Pulmonary artery endothelial cell (primary cell): ENCODE measurements around the gene UNC93B1. TPM values are rescaled to one million over a fixed set of nuclear protein-coding genes. Genes with fewer than 3 reads are reported as not detected.
"Not testable (repeated sequence)": the region's sequence is repeated elsewhere in the genome, so short reads cannot be mapped to it uniquely, and the experiment has no call there.

Source experiments
- DNase-seq: peaks from one replicate; pipeline ENCODE4 v3.0.0-alpha.2; 2011; ENCODE audit warnings: low read depth, low spot score
- total RNA-seq: library from RNA; depleted of rRNA; stranded (reverse); fragments of >200 nt; gene quantifications from 2 replicates; pipeline ENCODE4 v1.2.3, GENCODE V29; 2014

Gene UNC93B1
- total RNA-seq, 1 donor from 2014 or later = 16.0 TPM

DNA sequence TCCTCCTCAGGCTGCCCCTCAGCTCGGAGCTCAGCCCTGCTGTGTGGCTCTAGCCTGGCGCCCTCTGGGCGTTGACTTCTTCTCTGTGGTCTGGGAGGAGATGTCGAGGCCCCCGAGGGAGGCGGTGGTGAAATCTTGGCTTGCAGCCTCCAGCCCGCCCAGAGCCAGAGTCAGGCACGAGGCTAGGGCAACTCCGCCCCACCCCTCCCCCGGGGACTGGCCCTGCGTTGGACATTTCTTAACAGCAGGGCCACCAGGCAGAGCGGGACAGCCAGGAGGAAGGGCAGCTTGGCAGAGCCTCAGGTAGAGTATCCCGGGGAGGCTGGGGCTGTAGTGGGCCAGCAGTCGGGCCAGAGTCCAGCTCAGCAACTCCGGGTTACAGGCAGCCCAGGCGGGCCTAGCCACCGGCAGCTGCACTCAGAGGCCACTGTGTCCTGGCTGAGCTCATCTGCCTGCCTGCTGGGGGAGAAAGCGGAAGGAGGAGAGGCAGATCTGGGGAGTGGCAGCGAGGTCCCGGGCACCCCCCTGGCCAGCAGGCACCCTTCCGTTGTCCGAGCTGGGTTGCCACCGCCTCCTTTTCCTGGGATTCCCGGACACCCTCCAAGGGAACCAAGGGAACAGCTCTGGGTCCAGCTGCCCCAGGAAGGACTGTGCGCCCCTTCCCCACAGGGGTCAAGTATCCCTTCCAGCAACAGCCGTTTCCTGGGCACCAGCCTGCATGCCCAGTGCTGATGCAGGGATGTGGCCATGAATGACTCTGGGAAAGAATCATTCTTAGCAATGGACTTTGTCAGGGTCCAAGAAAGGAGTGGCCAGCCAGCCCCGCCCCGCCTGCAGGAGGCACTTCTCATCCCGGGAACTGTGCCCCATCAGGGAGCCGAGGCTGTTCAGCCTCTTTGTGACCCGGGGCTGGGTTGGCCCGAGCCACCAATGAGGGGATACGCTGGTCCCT is 6.5 kb upstream of the UNC93B1 start, which contains the start of gene ALDH3B1:
Gene ALDH3B1 (plus strand): TSS at position 238 of the 952 bp plus-strand sequence. CDS start 4,971 bp downstream, outside the sequence.
- DNase-seq = no peak

- DNase-seq = no peak
These were observed 5.6 kb upstream of the UNC93B1 start for GRCh38 chr11:68009391-68010089.

DNA sequence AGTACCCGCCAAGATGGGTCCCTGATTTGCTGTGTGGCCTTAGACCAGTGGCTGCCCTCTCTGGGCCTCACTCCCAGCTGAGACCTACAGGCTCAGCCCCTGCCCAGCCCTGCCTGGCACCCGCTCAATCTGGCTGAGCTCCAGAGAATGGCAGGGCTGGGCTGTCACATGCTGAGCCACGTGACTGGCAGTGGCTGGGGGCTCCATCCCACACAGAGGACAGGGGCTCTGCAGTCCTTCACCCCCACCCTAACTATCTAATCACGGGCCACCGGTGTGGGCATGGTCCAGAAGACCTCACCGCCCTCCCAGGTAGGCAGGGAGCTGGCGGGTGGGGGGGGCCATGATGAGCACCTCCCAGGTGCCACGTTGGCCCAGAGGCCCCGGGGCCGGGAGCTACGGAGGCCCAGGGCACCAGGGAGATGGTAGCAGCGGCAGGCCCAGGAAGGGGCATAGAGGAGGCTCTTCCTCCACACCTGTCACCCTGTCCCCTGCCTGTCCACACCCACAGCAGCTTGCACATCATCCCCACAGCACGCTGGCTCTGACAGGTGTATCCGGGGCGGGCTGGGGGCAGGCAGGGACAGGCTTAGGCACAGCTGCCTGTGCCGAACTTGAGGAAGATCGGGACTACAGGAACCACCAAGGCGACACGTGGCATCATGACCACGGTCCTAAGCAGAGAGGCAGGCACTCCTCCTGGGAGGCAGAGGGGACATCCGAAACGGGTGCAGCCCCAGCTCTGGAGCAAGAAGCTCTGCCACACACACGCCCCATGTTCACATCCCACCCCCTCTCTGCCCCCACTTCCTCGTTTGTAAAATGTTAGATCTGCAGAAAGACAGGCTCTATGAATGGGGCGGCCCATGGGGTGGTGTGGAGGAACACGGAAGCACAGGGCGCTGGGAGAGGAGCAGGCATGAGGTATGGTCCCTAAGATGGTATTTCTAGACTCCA is 4.8 kb upstream of the UNC93B1 start:
- no peak for DNase-seq

- no peak for DNase-seq
These were observed 3.8 kb upstream of the UNC93B1 start for GRCh38 chr11:68007498-68008380.

GRCh38 chr11:68006606-68007166 is 2.8 kb upstream of the UNC93B1 start:
- no peak for DNase-seq

DNA sequence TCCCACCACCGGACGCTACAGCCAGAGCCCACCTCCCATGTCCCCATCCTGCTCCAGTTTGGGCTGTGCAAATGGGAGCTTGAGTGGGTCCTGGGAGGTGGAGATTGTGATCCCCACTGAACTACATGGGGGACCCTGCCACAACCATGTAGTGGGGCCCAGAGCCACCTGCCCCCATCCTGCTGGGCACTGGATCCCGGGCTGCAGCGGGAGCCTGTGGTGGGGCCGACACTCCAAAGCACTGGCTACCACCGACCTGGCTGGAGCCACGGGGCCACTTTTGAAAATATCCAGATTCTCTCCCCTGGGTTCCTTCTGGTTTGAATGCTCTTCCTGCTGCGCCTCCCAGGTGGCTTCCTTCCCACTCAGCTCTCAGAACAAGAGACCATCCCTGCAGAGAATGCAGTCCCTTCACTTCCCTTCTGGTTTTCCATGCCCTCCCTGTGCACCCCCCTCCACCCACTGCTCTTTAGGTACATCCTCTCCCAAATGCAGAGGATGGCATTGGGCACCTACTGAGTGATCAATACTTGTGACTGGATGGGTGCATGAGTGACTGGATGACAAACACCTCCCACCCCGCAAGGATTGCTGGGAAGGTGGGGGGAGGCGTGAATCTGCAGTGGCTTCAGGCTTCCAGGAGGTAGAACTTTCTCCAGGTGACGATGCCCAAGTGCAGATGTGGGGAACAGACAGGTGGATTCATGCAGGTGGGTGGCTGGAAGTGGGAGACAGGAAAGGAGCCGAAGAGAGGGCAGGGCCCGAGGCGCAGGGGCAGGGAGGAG is 846 bp upstream of the UNC93B1 start:
- no peak for DNase-seq

DNA sequence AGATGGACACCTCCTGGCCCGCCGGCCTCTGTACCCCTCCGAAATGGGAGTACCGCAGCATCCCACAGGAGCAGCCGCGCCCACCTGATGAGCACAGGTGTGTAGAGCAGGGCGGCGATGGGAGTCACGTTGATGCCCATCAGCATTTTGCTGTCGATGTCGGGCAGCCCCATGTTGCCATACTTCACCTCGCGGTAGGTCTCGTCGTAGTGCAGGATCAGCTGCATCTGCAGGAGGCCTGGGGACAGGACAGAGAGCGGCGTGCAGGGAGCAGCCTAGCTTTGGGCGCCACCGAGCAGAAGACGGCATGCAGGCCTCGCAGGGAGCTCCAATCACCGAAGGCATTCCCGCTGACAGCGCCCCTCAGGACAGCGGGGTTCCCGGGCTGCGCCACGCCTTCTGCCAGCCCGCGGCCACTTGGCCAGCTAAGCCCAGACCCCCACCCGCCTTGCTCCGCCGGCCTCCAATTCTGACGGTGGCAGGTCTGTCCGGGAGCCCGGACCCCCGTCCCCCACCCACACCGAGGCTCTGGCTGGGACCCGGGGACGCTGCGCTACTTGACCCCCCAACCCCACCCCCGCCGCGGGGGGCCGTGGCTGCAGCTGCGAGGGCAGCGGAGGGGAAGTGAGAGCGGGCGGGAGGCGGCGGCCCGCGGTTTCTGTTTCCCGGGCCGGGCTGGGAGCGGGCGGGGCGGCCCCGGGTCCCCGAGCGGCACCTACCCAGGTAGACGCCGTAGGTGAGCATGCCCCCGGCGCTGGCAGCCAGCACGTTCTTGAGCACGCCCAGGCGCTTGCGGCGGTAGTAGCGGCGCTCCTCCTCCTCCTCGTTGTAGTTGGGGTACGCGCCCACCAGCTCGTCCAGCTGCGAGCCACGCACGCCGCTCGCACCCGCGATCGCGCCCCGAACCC is 705 bp downstream of the UNC93B1 start:
- DNase-seq = no peak

DNA sequence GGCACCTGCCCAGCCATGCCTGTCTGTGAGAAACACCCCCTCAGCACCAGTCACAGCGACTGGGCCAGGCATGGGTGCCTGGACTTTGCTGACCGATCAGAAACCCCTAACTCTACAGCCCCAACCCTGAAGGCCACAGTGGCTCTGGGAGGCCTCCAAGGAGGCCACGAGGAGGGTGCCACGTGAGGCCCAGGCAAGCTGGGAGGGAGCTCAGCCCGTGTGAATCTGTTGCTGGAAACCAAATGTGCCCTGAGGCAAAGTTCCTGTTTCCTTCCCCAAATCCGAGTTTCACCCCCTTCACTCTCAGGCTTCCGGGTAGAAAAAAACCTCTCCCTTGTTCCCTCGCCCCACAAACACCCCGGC is 1.3 kb downstream of the UNC93B1 start:
- no peak for DNase-seq

- no peak for DNase-seq
These were observed 4.2 kb downstream of the UNC93B1 start for GRCh38 chr11:67999704-68000103.

DNA sequence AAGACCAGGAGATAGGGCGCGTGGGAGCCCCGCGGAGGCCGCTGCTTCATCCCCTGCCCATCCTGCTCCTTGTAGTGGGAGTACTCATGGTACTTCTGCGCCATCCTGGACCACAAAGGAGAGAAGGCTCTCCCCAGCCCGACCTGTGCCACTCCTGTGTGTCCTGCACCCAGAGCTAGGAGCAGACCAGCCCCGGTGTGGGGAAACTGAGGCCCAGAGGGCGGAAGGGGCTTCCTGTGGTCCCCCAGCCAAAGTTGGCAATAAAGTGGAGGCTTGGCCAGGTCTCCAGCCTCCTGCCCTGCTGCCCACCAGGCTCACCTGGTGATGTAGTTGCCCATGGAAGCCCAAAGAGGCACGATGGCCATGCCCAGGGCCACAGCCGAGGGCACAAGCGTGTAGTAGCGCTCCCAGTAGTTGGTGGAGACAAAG is 4.7 kb downstream of the UNC93B1 start:
- DNase-seq = no peak

DNA sequence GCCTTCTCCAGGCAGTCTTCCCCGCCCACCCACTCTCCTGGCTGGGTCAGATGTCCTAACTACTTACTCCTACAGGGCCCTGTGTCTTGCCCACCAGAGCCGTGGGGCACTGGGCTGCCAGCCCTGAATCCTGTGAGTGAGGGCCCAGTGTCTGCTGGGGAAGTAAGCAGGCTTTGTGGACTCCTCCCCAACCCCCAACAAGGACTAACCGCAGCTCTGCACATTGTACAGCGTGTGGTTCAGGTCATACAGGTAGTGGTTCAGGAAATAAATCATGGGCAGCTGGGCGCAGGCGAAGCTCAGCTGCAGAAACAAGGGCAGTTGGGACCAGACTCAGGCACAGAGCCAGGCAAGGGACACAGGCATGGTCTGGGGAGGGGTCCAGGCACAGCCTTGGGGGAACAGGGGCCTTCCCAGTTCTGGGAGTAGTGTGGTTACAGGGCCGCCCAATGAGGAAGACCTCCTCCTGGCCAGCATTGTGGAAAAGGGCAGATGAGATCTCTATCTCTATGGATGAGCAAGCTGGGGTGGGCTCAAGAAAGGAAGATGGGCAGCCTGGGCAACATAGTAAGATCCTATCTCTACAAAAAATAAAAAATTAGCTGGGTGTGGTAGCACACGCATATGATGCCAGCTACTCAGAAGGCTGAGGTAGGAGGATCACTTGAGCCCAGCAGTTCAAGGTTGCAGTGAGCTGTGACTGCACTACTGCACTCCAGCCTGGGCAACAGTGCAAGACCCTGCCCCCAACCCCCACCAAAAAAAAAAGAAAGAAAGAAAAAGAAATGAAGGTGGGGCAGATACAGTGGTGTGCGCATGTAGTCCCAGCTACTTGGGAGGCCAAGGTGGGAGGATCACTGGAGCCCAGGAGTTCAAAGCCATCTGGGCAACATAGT is 5.5 kb downstream of the UNC93B1 start:
- DNase-seq = no peak

GRCh38 chr11:67997475-67997921 is 6.4 kb downstream of the UNC93B1 start:
- DNase-seq = no peak

- DNase-seq = no peak
These were observed 7.0 kb downstream of the UNC93B1 start for GRCh38 chr11:67996622-67997474.

DNA sequence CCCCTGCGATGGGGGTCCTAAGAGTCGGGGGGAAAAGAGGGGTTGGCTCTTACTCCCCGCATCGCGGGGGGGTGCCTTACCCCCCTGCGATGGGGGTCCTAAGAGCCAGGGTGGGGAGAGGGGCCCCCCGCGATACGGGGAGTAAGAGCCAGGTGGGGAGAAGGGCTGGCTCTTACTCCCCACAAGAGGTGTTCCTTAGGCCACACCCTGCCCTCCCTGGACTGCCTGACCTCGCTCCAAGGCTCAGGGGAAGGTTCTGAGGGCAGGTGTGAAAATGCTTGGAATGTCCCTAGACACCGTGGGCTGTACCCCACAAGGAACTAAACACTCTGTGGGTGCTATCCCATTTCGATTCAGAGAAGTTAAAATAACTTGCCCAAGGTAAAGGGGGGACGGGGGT is 7.8 kb downstream of the UNC93B1 start:
- DNase-seq = no peak

GRCh38 chr11:67995579-67995978 is 8.3 kb downstream of the UNC93B1 start:
- not testable (repeated sequence) for DNase-seq

GRCh38 chr11:67995129-67995528 is 8.8 kb downstream of the UNC93B1 start:
- not testable (repeated sequence) for DNase-seq
